ENCODE results near the gene CLIP1. TPM values are rescaled to one million over a fixed set of nuclear protein-coding genes. Genes with fewer than 3 reads are reported as not detected.

The CLIP1 gene
- total RNA-seq, 1 experiment from 2014 or later, result 42.9 TPM

DNA sequence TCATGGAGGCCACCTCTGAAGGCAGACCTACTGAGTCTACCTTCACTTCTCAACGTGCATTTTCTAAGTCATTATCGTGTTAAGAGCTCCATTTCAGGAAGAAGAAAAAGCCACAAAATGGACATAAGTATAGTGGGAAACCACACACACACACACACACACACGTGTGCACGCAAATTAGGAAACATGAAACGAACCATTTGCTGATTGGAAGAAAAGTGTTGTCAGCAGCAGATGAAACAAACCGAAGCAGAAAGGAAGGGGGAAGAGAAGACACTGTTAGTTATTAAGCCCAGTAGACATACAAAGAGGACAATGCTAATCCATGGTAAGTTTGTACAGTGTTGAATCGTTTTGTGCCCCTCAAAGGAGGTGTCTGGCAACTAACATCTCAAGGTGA, 146.2 kb downstream of the CLIP1 start:
- Histone ChIP-seq H3K27me3 (ENCODE audit: insufficient read depth, low read length) (no peaks in the 10 kb centered on the region), H3K4me1 (ENCODE audit: control insufficient read depth in 1 of 2, insufficient read depth in 2 of 2, low read length in 2 of 2) (no peaks in the 10 kb centered on the region), H3K27ac (ENCODE audit: low read depth, low read length) (no peak overlapping the region), H4K20me1 (ENCODE audit: insufficient read depth) (no peaks in the 10 kb centered on the region), H2AFZ (ENCODE audit: low read depth, low read length, poor library complexity, severe bottlenecking) (no peak overlapping the region), H3K4me3 (replicated peaks in 1 of 2; ENCODE audit: low read depth in 1 of 2, low read length in 2 of 2) (no peak overlapping the region), H3K79me2 (ENCODE audit: insufficient read depth, low read length) (no peaks in the 10 kb centered on the region), H3K36me3 (ENCODE audit: control insufficient read depth in 1 of 2, insufficient read depth in 2 of 2, low read length in 2 of 2) (peaks cover 4 to 11% of the 10 kb centered on the region in 2 experiments; a peak in 3 of 4 replicates), H3K9ac (ENCODE audit: low read length) (no peak overlapping the region), H3K9me2 (ENCODE audit: insufficient read depth) (no peaks in the 10 kb centered on the region), H3K4me2 (ENCODE audit: low read length) (no peak overlapping the region), H3K9me3 (ENCODE audit: control insufficient read depth in 1 of 2, insufficient read depth in 1 of 2, low read depth in 1 of 2, low read length in 2 of 2) (no peaks in the 10 kb centered on the region)
- no TSS peak for BruUV-seq (replicated peaks)
- TF ChIP-seq, protein P1, sequence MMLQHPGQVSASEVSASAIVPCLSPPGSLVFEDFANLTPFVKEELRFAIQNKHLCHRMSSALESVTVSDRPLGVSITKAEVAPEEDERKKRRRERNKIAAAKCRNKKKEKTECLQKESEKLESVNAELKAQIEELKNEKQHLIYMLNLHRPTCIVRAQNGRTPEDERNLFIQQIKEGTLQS (IDR thresholded peaks at IDR 0.05), result no peak
- ChIA-PET POLR2A (interaction anchor here (0.7 kb wide), 1 partner anchor 9 kb away, joined by 3 read pairs; no protein-coding TSS in a partner anchor), CTCF (no interaction called here), RAD21 (ENCODE audit: low non-redundant PET in 1 of 2, low total read pairs in 2 of 2, uncharacterized antibody in 2 of 2, unreplicated experiment in 2 of 2) (no interaction called here)
- intact Hi-C loops (cut with micrococcal nuclease), result no loop called here
- no peak for ATAC-seq
- DNase-seq (ENCODE audit: low read depth, low spot score), result no peak

DNA sequence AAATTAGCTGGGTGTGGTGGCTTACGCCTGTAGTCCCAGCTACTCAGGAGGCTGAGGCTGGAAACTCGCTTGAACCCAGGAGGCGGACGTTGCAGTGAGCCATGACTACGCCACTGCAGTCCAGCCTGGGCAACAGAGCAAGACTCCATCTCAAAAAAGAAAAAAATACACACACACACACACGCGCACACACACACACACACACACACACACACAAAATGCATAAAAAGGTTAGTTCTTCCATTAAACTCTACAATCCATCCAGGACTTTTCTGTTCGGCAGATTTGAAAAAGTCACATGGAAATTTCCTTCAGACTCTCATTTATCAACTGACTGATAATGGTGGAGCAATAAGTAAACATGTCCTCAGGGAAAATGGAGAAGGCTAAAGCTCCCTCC, 147.0 kb downstream of the CLIP1 start:
- DNase-seq (ENCODE audit: low read depth, low spot score), result no peak
- H3K27ac ChIP-seq (ENCODE audit: low read depth, low read length), result no peak overlapping the region
- H3K36me3 ChIP-seq (ENCODE audit: control insufficient read depth in 1 of 2, insufficient read depth in 2 of 2, low read length in 2 of 2), result peaks cover 4 to 11% of the 10 kb centered on the region in 2 experiments; a peak in 3 of 4 replicates
- no peaks in the 10 kb centered on the region for H3K9me3 ChIP-seq (ENCODE audit: control insufficient read depth in 1 of 2, insufficient read depth in 1 of 2, low read depth in 1 of 2, low read length in 2 of 2)
- no peak for TF ChIP-seq ZNF274 (IDR thresholded peaks at IDR 0.05; ENCODE audit: low read depth, low read length)
- TF ChIP-seq EZH2phosphoT487 (IDR thresholded peaks at IDR 0.05; ENCODE audit: borderline replicate concordance), result no peak
- TF ChIP-seq RAD21 (IDR thresholded peaks at IDR 0.05; ENCODE audit: low read depth), result no peak
- no peak for TF ChIP-seq SIN3A (IDR thresholded peaks at IDR 0.05; ENCODE audit: low read depth)
- TF ChIP-seq, protein P2, sequence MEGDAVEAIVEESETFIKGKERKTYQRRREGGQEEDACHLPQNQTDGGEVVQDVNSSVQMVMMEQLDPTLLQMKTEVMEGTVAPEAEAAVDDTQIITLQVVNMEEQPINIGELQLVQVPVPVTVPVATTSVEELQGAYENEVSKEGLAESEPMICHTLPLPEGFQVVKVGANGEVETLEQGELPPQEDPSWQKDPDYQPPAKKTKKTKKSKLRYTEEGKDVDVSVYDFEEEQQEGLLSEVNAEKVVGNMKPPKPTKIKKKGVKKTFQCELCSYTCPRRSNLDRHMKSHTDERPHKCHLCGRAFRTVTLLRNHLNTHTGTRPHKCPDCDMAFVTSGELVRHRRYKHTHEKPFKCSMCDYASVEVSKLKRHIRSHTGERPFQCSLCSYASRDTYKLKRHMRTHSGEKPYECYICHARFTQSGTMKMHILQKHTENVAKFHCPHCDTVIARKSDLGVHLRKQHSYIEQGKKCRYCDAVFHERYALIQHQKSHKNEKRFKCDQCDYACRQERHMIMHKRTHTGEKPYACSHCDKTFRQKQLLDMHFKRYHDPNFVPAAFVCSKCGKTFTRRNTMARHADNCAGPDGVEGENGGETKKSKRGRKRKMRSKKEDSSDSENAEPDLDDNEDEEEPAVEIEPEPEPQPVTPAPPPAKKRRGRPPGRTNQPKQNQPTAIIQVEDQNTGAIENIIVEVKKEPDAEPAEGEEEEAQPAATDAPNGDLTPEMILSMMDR (IDR thresholded peaks at IDR 0.05 in 2 of 3, conservative IDR thresholded peaks at IDR 0.05 in 1 of 3; ENCODE audit: borderline replicate concordance in 1 of 3, insufficient read depth in 1 of 3, low read depth in 2 of 3, low read length in 2 of 3), result no peak
- TF ChIP-seq, protein P1 (IDR thresholded peaks at IDR 0.05), result no peak
- ChIA-PET POLR2A (no interaction called here), RAD21 (ENCODE audit: low non-redundant PET in 1 of 2, low total read pairs in 2 of 2, uncharacterized antibody in 2 of 2, unreplicated experiment in 2 of 2) (no interaction called here), CTCF (no interaction called here)
- intact Hi-C loops (cut with micrococcal nuclease), result no loop called here
- no peak overlapping the region for H3K4me3 ChIP-seq (replicated peaks in 1 of 2; ENCODE audit: low read depth in 1 of 2, low read length in 2 of 2)
- H3K4me2 ChIP-seq (ENCODE audit: low read length), result no peak overlapping the region
- H4K20me1 ChIP-seq (ENCODE audit: insufficient read depth), result no peaks in the 10 kb centered on the region
- no peaks in the 10 kb centered on the region for H3K79me2 ChIP-seq (ENCODE audit: insufficient read depth, low read length)
- no peaks in the 10 kb centered on the region for H3K4me1 ChIP-seq (ENCODE audit: control insufficient read depth in 1 of 2, insufficient read depth in 2 of 2, low read length in 2 of 2)
- no peak overlapping the region for H2AFZ ChIP-seq (ENCODE audit: low read depth, low read length, poor library complexity, severe bottlenecking)
- H3K9ac ChIP-seq (ENCODE audit: low read length), result no peak overlapping the region
- no peaks in the 10 kb centered on the region for H3K27me3 ChIP-seq (ENCODE audit: insufficient read depth, low read length)
- BruUV-seq (replicated peaks), result no TSS peak
- H3K9me2 ChIP-seq (ENCODE audit: insufficient read depth), result no peaks in the 10 kb centered on the region
- no peak for ATAC-seq

Data from HCT116 (cell line).